ENCODE results near the gene TEX11. TPM values are rescaled to one million over a fixed set of nuclear protein-coding genes. Genes with fewer than 3 reads are reported as not detected.

The TEX11 gene
- total RNA-seq, 1 donor from 2014 or later, result not detected

DNA sequence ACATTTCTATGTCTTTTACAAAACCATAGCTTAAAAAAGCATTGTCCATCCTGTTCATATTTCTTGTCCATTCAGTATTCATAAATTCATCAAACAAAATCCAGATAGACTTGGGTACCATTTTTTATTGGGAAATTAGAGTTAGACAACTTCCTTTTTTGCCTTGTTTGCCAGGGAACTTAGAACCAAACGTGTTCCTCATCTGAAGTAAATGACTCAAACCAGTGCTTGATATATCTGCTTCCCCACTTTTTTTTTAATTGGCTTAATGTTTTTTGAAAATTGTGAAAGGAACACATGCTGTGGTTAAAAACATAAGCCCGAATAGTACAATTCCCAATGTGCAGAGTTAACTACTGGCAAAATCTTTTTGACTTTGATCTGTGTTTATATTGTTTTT is 419.7 kb downstream of the TEX11 start:
- DNase-seq, result no peak

DNA sequence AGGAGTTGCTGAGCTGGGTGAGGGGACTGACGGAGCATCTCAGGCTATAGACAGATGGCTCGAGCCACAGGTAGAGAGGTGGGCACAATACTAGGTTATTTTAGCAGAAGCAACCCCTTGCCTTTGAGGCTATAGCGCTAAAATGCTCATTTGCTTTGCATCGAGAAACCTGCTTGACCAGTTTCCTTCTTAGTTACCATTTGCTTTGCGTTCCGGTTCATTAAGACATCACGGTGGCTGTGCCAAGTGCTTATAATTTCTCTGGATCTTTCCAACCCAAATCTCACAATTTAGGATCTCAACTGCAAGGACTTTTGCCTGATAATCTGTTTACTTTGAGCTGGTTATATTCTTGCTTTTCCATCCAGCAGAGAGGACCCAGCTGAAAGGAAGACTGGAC is 423.0 kb downstream of the TEX11 start:
- no peak for DNase-seq

DNA sequence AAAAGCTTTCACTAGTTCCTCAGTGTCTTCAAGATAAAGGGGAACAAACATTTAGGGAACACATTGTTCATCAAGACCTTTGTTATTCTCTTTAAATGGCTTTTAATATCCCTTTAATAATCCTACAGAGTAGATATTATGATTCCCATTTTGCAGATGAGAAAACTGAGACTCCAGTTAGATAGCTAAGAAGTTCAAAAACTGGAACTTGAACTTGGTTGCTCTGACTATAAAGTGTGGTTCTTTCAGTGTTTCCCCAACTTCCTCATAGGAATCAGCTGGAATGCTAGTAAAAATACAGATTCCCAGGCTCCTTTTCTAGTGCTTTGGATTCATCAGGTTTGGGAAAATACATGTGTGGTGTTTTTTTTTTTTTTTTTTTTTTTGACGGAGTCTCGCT is 426.2 kb downstream of the TEX11 start:
- DNase-seq, result no peak

DNA sequence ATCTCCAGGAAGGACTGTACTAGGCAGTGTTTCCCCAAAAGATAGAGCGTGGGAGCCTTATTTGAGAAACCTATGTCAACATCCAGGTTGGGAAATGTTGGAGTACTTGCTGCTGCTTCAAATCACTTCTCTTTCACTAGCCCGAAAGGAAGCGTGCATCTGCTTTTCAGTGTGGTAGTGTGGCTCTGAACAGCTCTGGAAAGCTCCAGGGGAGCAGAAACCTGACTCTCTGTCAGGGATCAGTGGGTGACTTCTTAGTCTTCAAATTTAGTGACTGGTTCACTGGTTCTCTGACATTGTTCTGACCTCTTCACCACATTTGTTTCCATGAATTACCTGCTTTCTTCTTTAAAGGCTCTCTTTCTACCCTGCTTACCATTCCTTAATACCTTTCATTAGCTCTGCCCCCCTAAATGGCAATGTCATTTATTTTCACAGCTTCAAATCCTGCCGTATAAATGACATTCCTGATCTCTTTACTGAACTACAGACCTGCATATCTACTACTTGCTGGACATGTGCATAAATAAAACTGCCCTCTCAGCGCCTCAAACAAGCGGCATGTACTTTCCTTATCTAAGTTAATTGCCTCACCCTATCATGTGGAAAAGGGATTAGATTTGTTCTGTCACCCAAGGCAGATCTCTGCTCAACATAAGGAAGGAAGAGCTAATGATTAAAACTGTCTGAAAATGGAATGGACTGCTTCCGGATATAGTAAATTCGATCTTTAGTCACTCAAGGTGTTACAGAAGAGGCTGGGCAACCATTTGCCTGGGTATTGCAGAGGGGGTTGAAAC is 426.8 kb downstream of the TEX11 start:
- DNase-seq, result peak; percentile 5

DNA sequence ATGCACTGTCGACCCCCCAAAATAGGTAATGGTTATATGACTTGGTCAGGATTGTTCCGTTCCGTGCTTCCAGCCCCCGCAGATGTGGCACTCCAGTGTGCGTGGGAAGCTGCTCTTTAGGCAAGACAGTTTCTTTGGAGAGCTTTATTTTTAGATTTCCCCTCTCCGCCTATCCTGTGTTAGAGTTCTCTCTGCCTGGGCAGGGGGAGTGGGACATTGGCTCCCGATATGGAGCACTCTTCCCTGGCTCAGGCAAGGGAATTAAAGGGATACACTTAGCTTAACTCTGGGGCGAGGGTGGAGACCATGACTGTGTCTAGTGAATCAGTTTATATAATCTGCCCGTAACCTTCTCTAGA is 427.9 kb downstream of the TEX11 start:
- peak; percentile 1 for DNase-seq

DNA sequence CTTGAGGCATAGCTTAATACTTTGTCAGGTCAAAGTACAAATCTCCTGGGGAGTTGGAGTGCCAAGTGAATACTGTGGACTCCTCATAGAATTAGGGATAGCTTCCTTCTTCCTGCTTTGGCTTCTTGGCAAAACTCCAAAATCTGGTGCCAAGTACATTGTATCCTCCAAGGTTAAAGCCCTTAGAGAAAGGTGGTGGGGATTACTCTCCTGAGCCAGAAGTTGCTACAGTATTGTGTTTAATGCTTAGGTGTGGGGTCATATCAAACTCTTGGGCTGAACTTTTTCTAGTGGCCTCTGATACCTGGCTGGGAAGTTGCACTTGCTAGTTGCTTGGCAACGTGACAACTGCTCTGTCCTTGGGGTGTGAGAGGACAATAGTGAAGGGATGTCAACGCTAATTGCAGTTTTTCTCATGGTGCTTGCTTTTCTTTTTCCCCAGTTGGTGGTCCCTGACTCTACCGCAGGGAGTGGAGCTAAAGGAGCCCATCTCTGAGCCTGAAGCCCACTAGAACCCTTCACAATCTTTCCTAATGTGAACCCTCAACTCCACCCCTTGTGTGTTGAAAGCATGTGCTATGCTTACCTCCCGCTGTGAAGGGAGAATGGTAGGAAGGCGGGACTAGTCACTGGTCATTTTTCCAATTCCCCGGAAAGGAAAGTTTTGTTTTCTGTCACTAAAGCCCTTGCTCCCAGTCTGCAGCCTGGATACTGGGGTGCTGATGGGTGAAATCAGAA is 428.4 kb downstream of the TEX11 start:
- DNase-seq, result peak; percentile 36

DNA sequence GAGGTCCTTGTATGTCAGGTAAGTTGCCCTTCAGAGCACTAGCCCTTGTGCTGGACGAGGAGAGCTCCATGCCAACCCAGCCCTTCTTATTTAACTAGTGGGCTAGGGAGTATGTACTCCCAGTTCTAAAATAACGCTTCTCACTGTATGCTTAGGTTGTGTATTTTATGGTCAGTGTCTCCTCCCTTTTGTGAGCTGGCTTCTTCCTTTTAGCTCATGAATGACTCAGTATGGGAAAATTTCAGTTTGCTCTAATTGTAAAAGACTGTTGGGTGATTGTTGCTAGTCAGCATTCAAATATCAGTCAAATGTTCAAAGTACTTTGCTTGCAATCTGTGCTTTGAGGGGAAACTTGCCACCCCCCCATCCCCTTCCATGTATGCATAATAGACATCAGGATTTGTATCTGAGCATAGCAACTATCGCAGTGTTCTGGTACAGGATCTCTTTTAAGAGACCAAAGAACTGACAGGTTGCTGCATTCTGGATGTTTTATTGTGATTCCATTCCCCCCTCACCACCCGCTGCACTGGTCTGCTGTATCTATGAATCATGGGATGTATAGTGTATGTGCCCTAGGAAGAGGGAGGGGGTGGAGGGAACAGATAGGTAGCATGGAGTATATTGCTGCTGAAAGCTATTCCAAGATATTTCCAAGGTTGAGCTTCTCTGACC is 429.1 kb downstream of the TEX11 start:
- DNase-seq, result peak; percentile 39

Other genes starting within 250 kb of the TEX11 start
- gene SLC7A3, start 22.4 kb upstream of the TEX11 start, total RNA-seq, result not detected in 2 replicates
- 71.5 and 85.9 TPM in 2 replicates for gene SNX12, start 159.6 kb upstream of the TEX11 start, total RNA-seq
- 7.3 and 8.2 TPM in 2 replicates for gene FOXO4, start 187.1 kb upstream of the TEX11 start, total RNA-seq
- not detected in 2 replicates for gene CXorf65, start 198.0 kb upstream of the TEX11 start, total RNA-seq
- gene IL2RG, start 202.9 kb upstream of the TEX11 start, total RNA-seq, result 0.51 TPM in 1 of 2 replicates, not detected in the other
- 39.3 and 85.7 TPM in 2 replicates for gene MED12, start 209.9 kb upstream of the TEX11 start, total RNA-seq
- gene NLGN3, start 236.1 kb upstream of the TEX11 start, total RNA-seq, result under 0.01 and 0.09 TPM in 2 replicates